Mesenchymal stem cell (in vitro differentiated cells and primary cell): ENCODE data around the gene FAM200C.

Source experiments
- DNase-seq: peaks from one replicate; pipeline ENCODE4 v3.0.0-alpha.2; 2013
- H2AFZ ChIP-seq: one replicate; pipeline ENCODE4 v1.6.1; 2013; ENCODE audit warnings: low read depth, mild to moderate bottlenecking, control low read depth, inconsistent platforms, low read length, moderate library complexity
- H2AK5ac ChIP-seq: 2 replicates; pipeline ENCODE4 v1.6.1; 2013; ENCODE audit warnings: low read length, moderate library complexity, mild to moderate bottlenecking, inconsistent platforms; ENCODE audit not compliant: severe bottlenecking
- H2BK120ac ChIP-seq: one replicate; pipeline ENCODE4 v1.6.1; 2013; ENCODE audit warnings: low read depth, mild to moderate bottlenecking, inconsistent platforms, low read length, moderate library complexity
- H2BK12ac ChIP-seq, 2 experiments: one replicate each; pipeline ENCODE4 v1.6.1; 2013; ENCODE audit warnings: inconsistent platforms in 2 of 2, low read length in 2 of 2, mild to moderate bottlenecking in 2 of 2, moderate library complexity in 2 of 2, control low read depth in 1 of 2
- H2BK15ac ChIP-seq: one replicate; pipeline ENCODE4 v1.6.1; 2013; ENCODE audit warnings: mild to moderate bottlenecking, low read depth, inconsistent platforms; ENCODE audit not compliant: poor library complexity, severe bottlenecking
- H2BK5ac ChIP-seq: 2 replicates; pipeline ENCODE4 v1.6.1; 2013; ENCODE audit warnings: low read depth, mild to moderate bottlenecking, low read length, control low read depth, inconsistent platforms; ENCODE audit not compliant: poor library complexity, severe bottlenecking
- H3K14ac ChIP-seq, 2 experiments: one replicate each; pipeline ENCODE4 v1.6.1; 2013; ENCODE audit warnings: inconsistent platforms in 2 of 2, low read length in 2 of 2, control low read depth in 1 of 2, mild to moderate bottlenecking in 1 of 2, moderate library complexity in 1 of 2
- H3K18ac ChIP-seq, 2 experiments: one replicate each; pipeline ENCODE4 v1.6.1; 2013; ENCODE audit warnings: inconsistent platforms in 2 of 2, low read length in 2 of 2, control low read depth in 1 of 2, low read depth in 1 of 2, mild to moderate bottlenecking in 1 of 2
- H3K23ac ChIP-seq, 2 experiments: one replicate each; pipeline ENCODE4 v1.6.1; 2013; ENCODE audit warnings: inconsistent platforms in 2 of 2, low read length in 2 of 2, mild to moderate bottlenecking in 2 of 2, moderate library complexity in 2 of 2, control low read depth in 1 of 2
- H3K27ac ChIP-seq: 2 replicates; pipeline ENCODE4 v1.5.1; 2013; ENCODE audit warnings: mild to moderate bottlenecking, moderate library complexity, low read length, control low read depth, inconsistent platforms; ENCODE audit not compliant: poor library complexity, severe bottlenecking
- H3K27me3 ChIP-seq, 2 experiments: 2 replicates each; pipeline versions ENCODE4 v1.6.1 to v1.7.0; 2013; ENCODE audit warnings: low read length in 2 of 2, mild to moderate bottlenecking in 2 of 2, moderate library complexity in 2 of 2, control low read depth in 1 of 2, inconsistent platforms in 1 of 2; ENCODE audit not compliant: control insufficient read depth in 1 of 2, insufficient read depth in 1 of 2
- H3K36me3 ChIP-seq, 2 experiments: 2 replicates each; pipeline versions ENCODE4 v1.6.1 to v1.7.0; 2013; ENCODE audit warnings: low read length in 2 of 2, control low read depth in 1 of 2, inconsistent platforms in 1 of 2, low read depth in 1 of 2, mild to moderate bottlenecking in 1 of 2; ENCODE audit not compliant: insufficient read depth in 2 of 2, control insufficient read depth in 1 of 2
- H3K4ac ChIP-seq, 2 experiments: one replicate each; pipeline ENCODE4 v1.6.1; 2013; ENCODE audit warnings: inconsistent platforms in 2 of 2, low read length in 2 of 2, mild to moderate bottlenecking in 2 of 2, moderate library complexity in 2 of 2, control low read depth in 1 of 2, low read depth in 1 of 2
- H3K4me1 ChIP-seq: 2 replicates; pipeline ENCODE4 v1.6.1; 2013; ENCODE audit warnings: low read depth, low read length, control low read depth; ENCODE audit not compliant: control insufficient read depth, insufficient read depth
- H3K4me2 ChIP-seq: 2 replicates; pipeline ENCODE4 v1.6.1; 2013; ENCODE audit warnings: low read length, mild to moderate bottlenecking, inconsistent platforms; ENCODE audit not compliant: poor library complexity, severe bottlenecking
- H3K4me3 ChIP-seq, 2 experiments: 2 replicates each; pipeline versions ENCODE4 v1.5.1 to v1.7.0; 2013; ENCODE audit warnings: low read length in 2 of 2, mild to moderate bottlenecking in 2 of 2, control low read depth in 1 of 2, low read depth in 1 of 2; ENCODE audit not compliant: insufficient read depth in 1 of 2
- H3K79me1 ChIP-seq: replicated peaks from 2 replicates; pipeline ENCODE4 v1.6.1; 2013; ENCODE audit warnings: mild to moderate bottlenecking, control low read depth, low read length, inconsistent platforms; ENCODE audit not compliant: poor library complexity, severe bottlenecking
- H3K9ac ChIP-seq: 2 replicates; pipeline ENCODE4 v1.7.0; 2013; ENCODE audit warnings: mild to moderate bottlenecking, low read length, moderate library complexity
- H3K9me3 ChIP-seq: 2 replicates; pipeline ENCODE4 v1.7.0; 2013; ENCODE audit warnings: mild to moderate bottlenecking, low read length; ENCODE audit not compliant: control insufficient read depth
- H4K8ac ChIP-seq: one replicate; pipeline ENCODE4 v1.6.1; 2013; ENCODE audit warnings: inconsistent platforms, mild to moderate bottlenecking, low read length, moderate library complexity
- H4K91ac ChIP-seq: one replicate; pipeline ENCODE4 v1.6.1; 2013; ENCODE audit warnings: mild to moderate bottlenecking, low read length, inconsistent platforms
- WGBS: methylation state at CpG from one replicate; pipeline ENCODE4 v1.1.7; 2013; ENCODE audit warnings: mixed read lengths; 5-methylcytosine and 5-hydroxymethylcytosine counted together

The FAM200C gene

GRCh38 chr5:160363660-160364395 is 36.0 kb downstream of the FAM200C start:
- Histone ChIP-seq H2BK120ac (no peak overlapping the region), H4K91ac (peak overlapping the region; percentile 55), H2BK5ac (no peak overlapping the region), H3K23ac (no peak overlapping the region), H3K4ac (peak overlapping the region in 1 of 2 experiments; percentile 62), H3K4me1 (no peaks in the 10 kb centered on the region), H3K4me3 (no peak overlapping the region), H3K4me2 (no peak overlapping the region), H2AK5ac (no peak overlapping the region), H2AFZ (no peak overlapping the region), H2BK15ac (no peak overlapping the region), H3K27ac (no peak overlapping the region), H3K9ac (peak overlapping the region; percentile 64), H4K8ac (peak overlapping the region; percentile 79), H3K79me1 (no peaks in the 10 kb centered on the region), H3K9me3 (no peaks in the 10 kb centered on the region), H2BK12ac (peak overlapping the region in 1 of 2 experiments; percentile 21), H3K14ac (no peak overlapping the region), H3K36me3 (no peaks in the 10 kb centered on the region), H3K27me3 (no peaks in the 10 kb centered on the region), H3K18ac (peak overlapping the region; percentile 65 to 84)
- 81% methylated on average over 12 of the region's 13 CpGs for WGBS
- DNase-seq: no peak

DNA sequence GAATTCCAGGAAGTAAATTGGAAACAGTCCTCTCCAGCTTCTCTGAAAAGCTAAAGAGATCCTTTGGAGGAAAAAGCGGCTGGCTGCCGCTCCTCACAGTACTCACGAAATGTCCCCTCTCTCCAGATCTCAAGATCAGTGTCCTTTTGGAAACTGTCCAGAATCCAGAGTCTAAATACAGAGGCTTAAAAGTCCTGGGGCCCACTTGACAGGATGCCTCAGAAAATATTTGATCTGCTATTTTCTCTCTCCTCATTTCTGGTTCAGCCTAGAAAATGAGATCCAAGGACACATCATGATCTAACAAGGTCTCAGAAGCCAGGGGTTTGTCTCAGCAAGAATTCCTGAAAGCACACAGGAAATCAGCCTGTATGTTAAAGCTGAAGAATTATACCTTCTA is 36.6 kb downstream of the FAM200C start:
- Histone ChIP-seq H2AFZ (no peak overlapping the region), H2BK120ac (no peak overlapping the region), H3K27me3 (no peaks in the 10 kb centered on the region), H3K14ac (no peak overlapping the region), H2BK12ac (no peak overlapping the region), H3K9ac (peak overlapping the region; percentile 64), H3K23ac (no peak overlapping the region), H3K36me3 (no peaks in the 10 kb centered on the region), H2AK5ac (no peak overlapping the region), H3K9me3 (no peaks in the 10 kb centered on the region), H3K79me1 (no peaks in the 10 kb centered on the region), H3K27ac (no peak overlapping the region), H2BK15ac (no peak overlapping the region), H3K4ac (no peak overlapping the region), H2BK5ac (no peak overlapping the region), H3K4me3 (no peak overlapping the region), H3K4me1 (no peaks in the 10 kb centered on the region), H4K91ac (no peak overlapping the region), H3K4me2 (no peak overlapping the region), H4K8ac (no peak overlapping the region), H3K18ac (no peak overlapping the region)
- no peak for DNase-seq
- 75% methylated on average over 3 of the region's 3 CpGs for WGBS

- no peaks in the 10 kb centered on the region for H3K9me3 ChIP-seq
- no peaks in the 10 kb centered on the region for H3K36me3 ChIP-seq
- H3K27me3 ChIP-seq: no peaks in the 10 kb centered on the region
- no peak overlapping the region for H4K8ac ChIP-seq
- no peak for DNase-seq
- WGBS: 85% methylated on average over 8 of the region's 9 CpGs
- no peak overlapping the region for H4K91ac ChIP-seq
- H2BK12ac ChIP-seq: no peak overlapping the region
- H3K9ac ChIP-seq: no peak overlapping the region
- H3K4me1 ChIP-seq: no peaks in the 10 kb centered on the region
- no peak overlapping the region for H2BK15ac ChIP-seq
- H3K4me3 ChIP-seq: no peak overlapping the region
- H2AK5ac ChIP-seq: no peak overlapping the region
- H2BK5ac ChIP-seq: no peak overlapping the region
- H3K4me2 ChIP-seq: no peak overlapping the region
- no peak overlapping the region for H2BK120ac ChIP-seq
- no peak overlapping the region for H3K18ac ChIP-seq
- H3K79me1 ChIP-seq: no peaks in the 10 kb centered on the region
- H2AFZ ChIP-seq: no peak overlapping the region
- no peak overlapping the region for H3K27ac ChIP-seq
- no peak overlapping the region for H3K4ac ChIP-seq
- no peak overlapping the region for H3K14ac ChIP-seq
- H3K23ac ChIP-seq: no peak overlapping the region
Observed at GRCh38 chr5:160361624-160362228, 38.1 kb downstream of the FAM200C start.

GRCh38 chr5:160360310-160360709 is 39.5 kb downstream of the FAM200C start:
- no peak overlapping the region for H2BK12ac ChIP-seq

More at GRCh38 chr5:160360310-160360709, 39.5 kb downstream of the FAM200C start:
- H2BK120ac ChIP-seq: no peak overlapping the region
- H4K91ac ChIP-seq: no peak overlapping the region
- H2AK5ac ChIP-seq: no peak overlapping the region
- H3K4me1 ChIP-seq: no peaks in the 10 kb centered on the region
- no peaks in the 10 kb centered on the region for H3K9me3 ChIP-seq
- no peak overlapping the region for H3K18ac ChIP-seq
- H3K27me3 ChIP-seq: no peaks in the 10 kb centered on the region
- H3K4ac ChIP-seq: peak overlapping the region in 1 of 2 experiments; percentile 19
- H3K27ac ChIP-seq: no peak overlapping the region
- H2BK15ac ChIP-seq: no peak overlapping the region
- no peaks in the 10 kb centered on the region for H3K36me3 ChIP-seq
- no peaks in the 10 kb centered on the region for H3K79me1 ChIP-seq
- DNase-seq: no peak
- H4K8ac ChIP-seq: no peak overlapping the region
- H3K23ac ChIP-seq: no peak overlapping the region
- H2BK5ac ChIP-seq: no peak overlapping the region
- 79% methylated on average over 3 of the region's 3 CpGs for WGBS
- no peak overlapping the region for H3K4me3 ChIP-seq
- H3K14ac ChIP-seq: no peak overlapping the region
- no peak overlapping the region for H3K9ac ChIP-seq
- H3K4me2 ChIP-seq: no peak overlapping the region
- no peak overlapping the region for H2AFZ ChIP-seq
